Neuronal stem cell (in vitro differentiated cells): ENCODE results near the gene C19orf44.
"Not testable (repeated sequence)": the region's sequence is repeated elsewhere in the genome, so short reads cannot be mapped to it uniquely, and the experiment has no call there.

Source experiments
- DNase-seq: peaks from one replicate; pipeline ENCODE4 v3.0.0-alpha.2; 2013; ENCODE audit warnings: low spot score
- H2AFZ ChIP-seq: one replicate; pipeline ENCODE4 v1.6.1; 2013; ENCODE audit warnings: mild to moderate bottlenecking, low read length, inconsistent platforms
- H2AK5ac ChIP-seq: 2 replicates; pipeline ENCODE4 v1.6.1; 2013; ENCODE audit warnings: low read depth, mild to moderate bottlenecking, inconsistent platforms, low read length, moderate library complexity, mixed read lengths
- H2BK120ac ChIP-seq: 2 replicates; pipeline ENCODE4 v1.6.1; 2013; ENCODE audit warnings: low read depth, mild to moderate bottlenecking, inconsistent platforms, low read length, moderate library complexity, mixed read lengths
- H2BK12ac ChIP-seq: one replicate; pipeline ENCODE4 v1.6.1; 2013; ENCODE audit warnings: low read length, inconsistent platforms
- H2BK15ac ChIP-seq: 2 replicates; pipeline ENCODE4 v1.6.1; 2013; ENCODE audit warnings: mild to moderate bottlenecking, low read length, inconsistent platforms, mixed read lengths
- H2BK5ac ChIP-seq: one replicate; pipeline ENCODE4 v1.6.1; 2013; ENCODE audit warnings: inconsistent platforms, mild to moderate bottlenecking, low read length, moderate library complexity
- H3K14ac ChIP-seq: one replicate; pipeline ENCODE4 v1.6.1; 2013; ENCODE audit warnings: low read length, inconsistent platforms
- H3K18ac ChIP-seq: 2 replicates; pipeline ENCODE4 v1.6.1; 2013; ENCODE audit warnings: low read length, inconsistent platforms
- H3K23ac ChIP-seq: 2 replicates; pipeline ENCODE4 v1.6.1; 2013; ENCODE audit warnings: low read depth, mild to moderate bottlenecking, mixed read lengths, low read length, inconsistent platforms; ENCODE audit not compliant: poor library complexity
- H3K27ac ChIP-seq: replicated peaks from 3 replicates; pipeline ENCODE4 v1.5.1; 2013; ENCODE audit warnings: low read length, inconsistent platforms
- H3K27me3 ChIP-seq, 3 experiments: 2 replicates each; pipeline ENCODE4 v1.6.1; 2013; ENCODE audit warnings: low read length in 3 of 3, mild to moderate bottlenecking in 2 of 3, inconsistent platforms in 1 of 3, low read depth in 1 of 3, mixed read lengths in 1 of 3, moderate library complexity in 1 of 3; ENCODE audit not compliant: control insufficient read depth in 3 of 3, insufficient read depth in 3 of 3
- H3K36me3 ChIP-seq, 2 donors: replicated peaks in 1 of 2; 2 replicates each; pipeline ENCODE4 v1.6.1; 2013; ENCODE audit warnings: low read length in 2 of 2; ENCODE audit not compliant: control insufficient read depth in 2 of 2, insufficient read depth in 2 of 2
- H3K4ac ChIP-seq: 2 replicates; pipeline ENCODE4 v1.6.1; 2013; ENCODE audit warnings: inconsistent platforms, mild to moderate bottlenecking, low read length, moderate library complexity
- H3K4me1 ChIP-seq, 2 donors: 1 replicate in 1 of 2; 2 replicates in 1 of 2; pipeline ENCODE4 v1.6.1; 2013; ENCODE audit warnings: low read length in 2 of 2, low read depth in 1 of 2; ENCODE audit not compliant: control insufficient read depth in 2 of 2, insufficient read depth in 1 of 2
- H3K4me2 ChIP-seq: one replicate; pipeline ENCODE4 v1.6.1; 2013; ENCODE audit warnings: mild to moderate bottlenecking, low read length, inconsistent platforms; ENCODE audit not compliant: insufficient read depth, poor library complexity, severe bottlenecking
- H3K4me3 ChIP-seq, 2 donors: 2 replicates each; pipeline ENCODE4 v1.5.1; 2013; ENCODE audit warnings: low read length in 2 of 2, mild to moderate bottlenecking in 2 of 2, inconsistent platforms in 1 of 2, moderate library complexity in 1 of 2
- H3K79me1 ChIP-seq: one replicate; pipeline ENCODE4 v1.6.1; 2013; ENCODE audit warnings: low read depth, mild to moderate bottlenecking, inconsistent platforms, low read length, moderate library complexity
- H3K9ac ChIP-seq: one replicate; pipeline ENCODE4 v1.6.1; 2013; ENCODE audit warnings: mild to moderate bottlenecking, low read depth, low read length, inconsistent platforms; ENCODE audit not compliant: poor library complexity
- H3K9me3 ChIP-seq, 2 donors: replicated peaks in 1 of 2; 2 replicates each; pipeline versions ENCODE3 to v1.6.1; 2013; ENCODE audit warnings: low read length in 2 of 2, mild to moderate bottlenecking in 2 of 2, inconsistent platforms in 1 of 2, low read depth in 1 of 2, mixed read lengths in 1 of 2, moderate library complexity in 1 of 2; ENCODE audit not compliant: control insufficient read depth in 2 of 2, insufficient read depth in 1 of 2
- H4K8ac ChIP-seq: one replicate; pipeline ENCODE4 v1.6.1; 2013; ENCODE audit warnings: low read depth, mild to moderate bottlenecking, inconsistent platforms, low read length, moderate library complexity
- H4K91ac ChIP-seq: one replicate; pipeline ENCODE4 v1.6.1; 2013; ENCODE audit warnings: low read length, low read depth, mild to moderate bottlenecking, inconsistent platforms; ENCODE audit not compliant: poor library complexity
- WGBS, 2 donors: extraction: QIAGEN DNeasy Blood & Tissue Kit; methylation state at CpG; one replicate each; pipeline ENCODE4 v1.1.7; 2013; ENCODE audit warnings: missing lambda C conversion rate in 2 of 2, mixed read lengths in 1 of 2; ENCODE audit not compliant: insufficient read length in 2 of 2, insufficient replicate concordance in 1 of 2; ENCODE audit errors: extremely low coverage in 2 of 2; 5-methylcytosine and 5-hydroxymethylcytosine counted together

The C19orf44 gene

DNA sequence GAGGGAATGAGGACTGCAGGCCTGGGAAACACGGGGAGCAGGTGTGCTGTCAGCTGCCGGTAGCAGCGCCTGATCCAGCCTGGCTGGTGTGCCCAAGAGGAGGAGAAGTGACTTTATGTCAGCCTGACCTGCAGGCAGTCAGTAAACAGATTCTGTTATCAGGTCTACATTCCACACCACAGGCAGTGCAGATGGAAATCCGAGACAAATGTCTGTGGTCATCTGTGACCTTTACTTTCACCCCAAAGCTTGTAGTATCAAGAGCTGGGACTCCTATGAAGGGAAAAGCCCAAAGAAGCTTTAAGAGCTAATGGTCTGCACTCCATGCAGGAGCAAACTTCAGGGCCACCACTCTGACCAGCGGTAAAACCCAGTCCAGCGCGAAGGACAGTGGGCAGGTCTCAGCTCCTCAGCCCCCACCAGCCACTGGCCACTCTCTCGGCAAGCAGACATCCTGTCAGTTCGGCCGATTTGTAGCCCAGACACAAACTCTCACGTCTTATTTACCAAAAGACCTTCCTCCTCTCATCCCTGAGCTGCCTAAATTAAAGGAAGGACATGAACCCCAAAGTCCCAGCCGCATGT, 32.1 kb upstream of the C19orf44 start:
- H3K9ac ChIP-seq, result no peak overlapping the region
- no peak overlapping the region for H2AFZ ChIP-seq
- no CpG with 5 or more reads among the region's 12 CpGs for WGBS, 2 donors
- H3K23ac ChIP-seq, result no peak overlapping the region
- H2AK5ac ChIP-seq, result no peak overlapping the region
- H3K4me2 ChIP-seq, result no peak overlapping the region
- peaks cover 29% of the 10 kb centered on the region for H3K79me1 ChIP-seq
- H2BK12ac ChIP-seq, result no peak overlapping the region
- no peak overlapping the region for H2BK15ac ChIP-seq
- H3K36me3 ChIP-seq, result peaks cover 8 to 10% of the 10 kb centered on the region in 2 donors
- peaks cover 0 to 1% of the 10 kb centered on the region in 2 donors for H3K9me3 ChIP-seq
- H3K4ac ChIP-seq, result no peak overlapping the region
- no peak overlapping the region for H3K4me3 ChIP-seq
- no peak for DNase-seq
- H4K8ac ChIP-seq, result no peak overlapping the region
- no peak overlapping the region for H3K14ac ChIP-seq
- no peak overlapping the region for H2BK120ac ChIP-seq
- H3K4me1 ChIP-seq, result peaks cover 2 to 4% of the 10 kb centered on the region in 2 donors
- no peak overlapping the region for H3K18ac ChIP-seq
- H3K27me3 ChIP-seq, result no peaks in the 10 kb centered on the region
- H3K27ac ChIP-seq, result no peak overlapping the region
- H4K91ac ChIP-seq, result no peak overlapping the region
- no peak overlapping the region for H2BK5ac ChIP-seq

DNA sequence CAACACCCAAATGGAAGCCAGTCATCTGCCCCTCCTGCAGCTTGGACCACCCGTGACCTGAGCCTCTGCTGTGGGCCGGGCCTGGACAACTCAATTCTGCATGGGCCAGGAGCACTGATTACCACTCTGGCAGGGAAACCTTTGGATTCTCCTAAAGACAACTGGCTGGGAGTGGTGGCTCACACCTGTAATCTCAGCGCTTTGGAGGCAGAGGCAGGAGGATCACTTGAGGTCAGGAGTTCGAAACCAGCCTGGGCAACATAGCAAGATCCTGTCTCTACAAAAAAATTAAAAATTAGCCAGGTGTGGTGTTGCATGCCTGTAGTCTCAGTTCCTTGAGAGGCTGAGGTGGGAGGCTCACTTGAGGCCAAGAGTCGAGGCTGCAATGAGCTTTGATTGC, 31.0 kb upstream of the C19orf44 start:
- H3K23ac ChIP-seq, result no peak overlapping the region
- no peak overlapping the region for H3K14ac ChIP-seq
- no peak overlapping the region for H2BK15ac ChIP-seq
- no peak overlapping the region for H2BK12ac ChIP-seq
- no peak overlapping the region for H3K4me3 ChIP-seq
- H3K27ac ChIP-seq, result no peak overlapping the region
- WGBS, 2 donors, result no CpG with 5 or more reads among the region's 5 CpGs
- H4K91ac ChIP-seq, result no peak overlapping the region
- H3K27me3 ChIP-seq, result no peaks in the 10 kb centered on the region
- H3K18ac ChIP-seq, result peak overlapping the region; percentile 68
- no peak overlapping the region for H3K4ac ChIP-seq
- H3K4me1 ChIP-seq, result peaks cover 4% of the 10 kb centered on the region in 2 donors
- no peak overlapping the region for H3K9ac ChIP-seq
- no peak for DNase-seq
- H2BK5ac ChIP-seq, result no peak overlapping the region
- H2BK120ac ChIP-seq, result no peak overlapping the region
- H3K79me1 ChIP-seq, result peaks cover 33% of the 10 kb centered on the region
- H3K4me2 ChIP-seq, result no peak overlapping the region
- peaks cover 0 to 1% of the 10 kb centered on the region in 2 donors for H3K9me3 ChIP-seq
- no peak overlapping the region for H2AFZ ChIP-seq
- peaks cover 8 to 17% of the 10 kb centered on the region in 2 donors for H3K36me3 ChIP-seq
- no peak overlapping the region for H4K8ac ChIP-seq
- no peak overlapping the region for H2AK5ac ChIP-seq

DNA sequence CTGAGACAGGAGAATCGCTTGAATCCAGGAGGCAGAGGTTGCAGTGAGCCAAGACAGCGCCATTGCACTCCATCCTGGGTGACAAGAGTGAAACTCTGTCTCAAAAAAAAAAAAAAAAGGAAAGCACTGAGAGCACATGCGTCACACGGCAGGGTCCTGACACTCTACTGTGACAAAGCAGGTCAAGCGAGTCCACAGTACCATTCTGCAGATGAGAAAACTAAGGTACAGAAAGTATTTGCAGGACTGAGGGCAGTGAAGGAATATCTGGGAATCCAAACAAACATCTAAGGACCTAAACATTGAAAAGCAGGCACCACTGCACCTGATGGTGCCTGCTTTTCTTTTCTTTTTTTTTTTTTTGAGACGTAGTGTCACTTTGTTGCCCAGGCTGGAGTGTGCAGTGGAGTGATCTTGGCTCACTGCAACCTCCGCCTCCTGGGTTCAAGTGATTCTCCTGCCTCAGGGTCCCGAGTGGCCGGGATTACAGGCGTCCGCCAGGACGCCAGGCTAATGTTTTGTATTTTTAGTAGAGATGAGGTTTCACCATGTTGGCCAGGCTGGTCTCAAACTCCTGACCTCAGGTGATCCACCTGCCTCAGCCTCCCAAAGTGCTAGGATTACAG, 29.3 kb upstream of the C19orf44 start:
- not testable (repeated sequence) for H3K27me3 ChIP-seq, H3K4me3 ChIP-seq, H2AK5ac ChIP-seq, H2BK5ac ChIP-seq, H2BK15ac ChIP-seq, H2BK120ac ChIP-seq, H3K14ac ChIP-seq, H2AFZ ChIP-seq, H3K9me3 ChIP-seq, H4K91ac ChIP-seq, H4K8ac ChIP-seq, H3K4me2 ChIP-seq, H3K23ac ChIP-seq, DNase-seq, H2BK12ac ChIP-seq, H3K18ac ChIP-seq, H3K4ac ChIP-seq, H3K9ac ChIP-seq, H3K27ac ChIP-seq
- peaks cover 39% of the 10 kb centered on the region for H3K79me1 ChIP-seq
- H3K36me3 ChIP-seq, result peaks cover 8 to 17% of the 10 kb centered on the region in 2 donors
- no CpG with 5 or more reads among the region's 12 CpGs for WGBS, 2 donors
- H3K4me1 ChIP-seq, result peaks cover 9 to 12% of the 10 kb centered on the region in 2 donors

DNA sequence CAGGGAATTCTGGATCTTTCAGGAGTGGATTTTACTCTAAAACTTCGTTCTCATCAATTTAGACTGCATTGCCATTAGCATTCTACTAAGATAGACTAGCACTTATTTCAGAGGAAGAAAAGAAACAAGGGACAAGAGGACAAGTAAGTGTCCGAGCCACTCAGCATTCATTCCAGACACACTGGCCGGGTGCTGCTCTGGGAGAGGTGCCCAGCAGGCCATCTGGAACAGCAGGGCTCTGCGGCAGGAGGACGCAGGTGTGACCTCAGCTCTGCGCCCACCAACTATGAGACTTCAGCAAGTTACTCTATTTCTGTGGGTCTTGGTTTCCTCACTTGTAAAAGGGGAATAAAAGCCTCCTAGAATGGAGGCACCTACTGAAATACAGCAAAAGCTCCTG, 28.6 kb upstream of the C19orf44 start:
- H3K14ac ChIP-seq, result no peak overlapping the region
- no peak overlapping the region for H3K4me3 ChIP-seq
- WGBS, 2 donors, result no CpG with 5 or more reads among the region's 6 CpGs
- no peak overlapping the region for H3K18ac ChIP-seq
- H3K27me3 ChIP-seq, result no peaks in the 10 kb centered on the region
- H2BK15ac ChIP-seq, result no peak overlapping the region
- H3K4me1 ChIP-seq, result peaks cover 9 to 12% of the 10 kb centered on the region in 2 donors
- H4K8ac ChIP-seq, result no peak overlapping the region
- peaks cover 6 to 17% of the 10 kb centered on the region in 2 donors for H3K36me3 ChIP-seq
- no peak for DNase-seq
- H3K9ac ChIP-seq, result no peak overlapping the region
- H3K4ac ChIP-seq, result no peak overlapping the region
- no peak overlapping the region for H3K4me2 ChIP-seq
- H3K27ac ChIP-seq, result no peak overlapping the region
- H3K23ac ChIP-seq, result no peak overlapping the region
- H2BK12ac ChIP-seq, result no peak overlapping the region
- H3K79me1 ChIP-seq, result peaks cover 37% of the 10 kb centered on the region
- H3K9me3 ChIP-seq, result peaks cover 0 to 1% of the 10 kb centered on the region in 2 donors
- no peak overlapping the region for H2AFZ ChIP-seq
- no peak overlapping the region for H4K91ac ChIP-seq
- H2AK5ac ChIP-seq, result no peak overlapping the region
- no peak overlapping the region for H2BK5ac ChIP-seq
- H2BK120ac ChIP-seq, result no peak overlapping the region
